BLaER1 treated with 17β-estradiol and CSF1 and Interleukin-3, amounts not matched to agents 10 nM and 100 nM (cell line): ENCODE results near the gene CCDC92.

Source experiments
- H3K27ac ChIP-seq, 11 experiments: shearing (Covaris generic); formaldehyde crosslinking; 2 replicates each; pipeline ENCODE4 v1.8.1; 2022
- H3K27me3 ChIP-seq, 11 experiments: shearing (Covaris generic); formaldehyde crosslinking; 2 replicates each; pipeline ENCODE4 v1.8.1; 2022
- H3K36me3 ChIP-seq, 11 experiments: shearing (Covaris generic); formaldehyde crosslinking; 2 replicates each; pipeline ENCODE4 v1.8.1; 2022
- H3K4me1 ChIP-seq, 10 experiments: shearing (Covaris generic); formaldehyde crosslinking; 2 replicates each; pipeline ENCODE4 v1.8.1; 2022
- H3K4me2 ChIP-seq, 11 experiments: shearing (Covaris generic); formaldehyde crosslinking; 2 replicates each; pipeline ENCODE4 v1.8.1; 2022
- H3K4me3 ChIP-seq, 10 experiments: shearing (Covaris generic); formaldehyde crosslinking; 2 replicates each; pipeline ENCODE4 v1.8.1; 2022
- H3K9ac ChIP-seq, 11 experiments: shearing (Covaris generic); formaldehyde crosslinking; 2 replicates each; pipeline ENCODE4 v1.8.1; 2022
- H3K9me3 ChIP-seq, 11 experiments: shearing (Covaris generic); formaldehyde crosslinking; replicated peaks in 1 of 11; 2 replicates each; pipeline ENCODE4 v1.8.1; 2022
- H4K20me1 ChIP-seq, 11 experiments: shearing (Covaris generic); formaldehyde crosslinking; 2 replicates each; pipeline ENCODE4 v1.8.1; 2022
- Cebpa-rat ChIP-seq, 11 experiments: shearing (Covaris generic); IDR thresholded peaks; 2 replicates each; pipeline ENCODE4 v1.8.1; 2022

Gene CCDC92

GRCh38 chr12:123990511-123990910 is 17.9 kb upstream of the CCDC92 start:
- H3K27ac ChIP-seq = peak overlapping the region in 9 of 11 experiments; percentile 21 to 62 (median 52); a peak in 15 of 22 replicates
- peak overlapping the region in 8 of 11 experiments; percentile 17 to 59 (median 34); a peak in 12 of 22 replicates for H3K9ac ChIP-seq
- H3K4me1 ChIP-seq = peaks cover 36 to 51% (median 43%) of the 10 kb centered on the region in 10 experiments
- peak overlapping the region in 2 of 10 experiments; percentile 2 to 3; a peak in 3 of 20 replicates for H3K4me3 ChIP-seq
- H3K9me3 ChIP-seq = no peaks in the 10 kb centered on the region
- no peaks in the 10 kb centered on the region for H3K27me3 ChIP-seq
- TF ChIP-seq Cebpa-rat (IDR thresholded peaks at IDR 0.05) = peak in 1 of 11 experiments; percentile 33; a peak in 2 of 22 replicates
- H4K20me1 ChIP-seq = peaks cover 18 to 84% (median 29%) of the 10 kb centered on the region in 11 experiments; a peak in 17 of 22 replicates
- H3K36me3 ChIP-seq = peaks cover 43 to 88% (median 73%) of the 10 kb centered on the region in 11 experiments
- H3K4me2 ChIP-seq = peak overlapping the region; percentile 58 to 87 (median 67)

- Histone ChIP-seq H3K4me3 (no peak overlapping the region), H3K9me3 (no peaks in the 10 kb centered on the region), H3K36me3 (peaks cover 36 to 82% (median 65%) of the 10 kb centered on the region in 11 experiments), H3K4me1 (peaks cover 36 to 51% (median 43%) of the 10 kb centered on the region in 10 experiments), H4K20me1 (peaks cover 16 to 83% (median 36%) of the 10 kb centered on the region in 11 experiments; a peak in 20 of 22 replicates), H3K4me2 (peak overlapping the region; percentile 58 to 87 (median 67)), H3K27ac (peak overlapping the region in 6 of 11 experiments; percentile 42 to 62 (median 54); a peak in 11 of 22 replicates), H3K9ac (no peak overlapping the region; a peak in 1 of 22 replicates), H3K27me3 (no peaks in the 10 kb centered on the region)
- no peak for TF ChIP-seq Cebpa-rat (IDR thresholded peaks at IDR 0.05)
These were observed 17.1 kb upstream of the CCDC92 start for GRCh38 chr12:123989753-123990152.

- H3K36me3 ChIP-seq = peaks cover 34 to 79% (median 63%) of the 10 kb centered on the region in 11 experiments
These were observed 16.5 kb upstream of the CCDC92 start for GRCh38 chr12:123989168-123989567.

GRCh38 chr12:123987022-123987421 is 14.4 kb upstream of the CCDC92 start:
- Histone ChIP-seq H3K4me3 (no peak overlapping the region), H3K4me2 (peak overlapping the region; percentile 33 to 69 (median 50); a peak in 19 of 22 replicates), H3K9me3 (no peaks in the 10 kb centered on the region), H3K4me1 (peaks cover 36 to 51% (median 49%) of the 10 kb centered on the region in 10 experiments), H3K27ac (peak overlapping the region in 5 of 11 experiments; percentile 9 to 32 (median 20); a peak in 7 of 22 replicates), H3K9ac (peak overlapping the region in 4 of 11 experiments; percentile 7 to 18 (median 10); a peak in 1 of 22 replicates), H3K36me3 (peaks cover 19 to 66% (median 53%) of the 10 kb centered on the region in 11 experiments), H4K20me1 (peaks cover 35 to 88% (median 55%) of the 10 kb centered on the region in 11 experiments; a peak in 21 of 22 replicates), H3K27me3 (no peaks in the 10 kb centered on the region)
- TF ChIP-seq Cebpa-rat (IDR thresholded peaks at IDR 0.05) = no peak

More at GRCh38 chr12:123989168-123989567, 16.5 kb upstream of the CCDC92 start:
- Histone ChIP-seq H3K9ac (no peak overlapping the region), H3K9me3 (no peaks in the 10 kb centered on the region), H3K4me2 (peak overlapping the region in 10 of 11 experiments; percentile 61 to 87 (median 68); a peak in 18 of 22 replicates), H3K4me3 (no peak overlapping the region), H4K20me1 (peaks cover 20 to 85% (median 42%) of the 10 kb centered on the region in 11 experiments; a peak in 21 of 22 replicates), H3K27me3 (no peaks in the 10 kb centered on the region), H3K27ac (peak overlapping the region in 5 of 11 experiments; percentile 10 to 62 (median 42); a peak in 7 of 22 replicates), H3K4me1 (peaks cover 36 to 51% (median 46%) of the 10 kb centered on the region in 10 experiments)
- no peak for TF ChIP-seq Cebpa-rat (IDR thresholded peaks at IDR 0.05)

- H3K27me3 ChIP-seq = no peaks in the 10 kb centered on the region
- H3K27ac ChIP-seq = peak overlapping the region in 6 of 11 experiments; percentile 9 to 32 (median 17); a peak in 8 of 22 replicates
- peaks cover 36 to 51% (median 48%) of the 10 kb centered on the region in 10 experiments for H3K4me1 ChIP-seq
- peaks cover 37 to 88% (median 57%) of the 10 kb centered on the region in 11 experiments; a peak in 21 of 22 replicates for H4K20me1 ChIP-seq
- peak overlapping the region in 4 of 11 experiments; percentile 3 to 12 (median 8); a peak in 2 of 22 replicates for H3K9ac ChIP-seq
- H3K36me3 ChIP-seq = peaks cover 16 to 66% (median 48%) of the 10 kb centered on the region in 11 experiments
- peak overlapping the region; percentile 33 to 69 (median 50) for H3K4me2 ChIP-seq
- no peak for TF ChIP-seq Cebpa-rat (IDR thresholded peaks at IDR 0.05)
- no peaks in the 10 kb centered on the region for H3K9me3 ChIP-seq
- H3K4me3 ChIP-seq = no peak overlapping the region
These were observed 13.8 kb upstream of the CCDC92 start for GRCh38 chr12:123986374-123986965.

- Histone ChIP-seq H3K4me3 (no peak overlapping the region), H3K4me2 (no peak overlapping the region), H3K27ac (no peak overlapping the region), H3K36me3 (peaks cover 16 to 58% (median 46%) of the 10 kb centered on the region in 11 experiments), H3K27me3 (no peaks in the 10 kb centered on the region), H3K9me3 (no peaks in the 10 kb centered on the region), H3K4me1 (peaks cover 26 to 36% (median 34%) of the 10 kb centered on the region in 10 experiments), H3K9ac (peak overlapping the region in 1 of 11 experiments; percentile 19; a peak in 2 of 22 replicates), H4K20me1 (peaks cover 42 to 88% (median 61%) of the 10 kb centered on the region in 11 experiments; a peak in 21 of 22 replicates)
- no peak for TF ChIP-seq Cebpa-rat (IDR thresholded peaks at IDR 0.05)
These were observed 12.3 kb upstream of the CCDC92 start for GRCh38 chr12:123984903-123985302.

- Histone ChIP-seq H3K4me2 (no peak overlapping the region), H3K27me3 (no peaks in the 10 kb centered on the region), H3K9ac (peak overlapping the region in 1 of 11 experiments; percentile 39; a peak in 1 of 22 replicates), H4K20me1 (peaks cover 39 to 79% (median 61%) of the 10 kb centered on the region in 11 experiments; a peak in 21 of 22 replicates), H3K4me1 (peaks cover 16 to 28% (median 25%) of the 10 kb centered on the region in 10 experiments), H3K27ac (no peak overlapping the region), H3K36me3 (peaks cover 11 to 55% (median 41%) of the 10 kb centered on the region in 11 experiments), H3K9me3 (no peaks in the 10 kb centered on the region), H3K4me3 (no peak overlapping the region)
- TF ChIP-seq Cebpa-rat (IDR thresholded peaks at IDR 0.05) = no peak
These were observed 11.3 kb upstream of the CCDC92 start for GRCh38 chr12:123983822-123984485.

GRCh38 chr12:123982269-123982668 is 9.6 kb upstream of the CCDC92 start:
- Histone ChIP-seq H3K36me3 (peaks cover 6 to 53% (median 40%) of the 10 kb centered on the region in 11 experiments; a peak in 20 of 22 replicates), H3K27ac (no peak overlapping the region), H3K4me2 (no peak overlapping the region), H3K4me1 (peaks cover 13 to 26% (median 18%) of the 10 kb centered on the region in 10 experiments), H3K9me3 (no peaks in the 10 kb centered on the region), H3K4me3 (no peak overlapping the region), H3K9ac (no peak overlapping the region), H3K27me3 (no peaks in the 10 kb centered on the region), H4K20me1 (peaks cover 39 to 69% (median 56%) of the 10 kb centered on the region in 11 experiments; a peak in 21 of 22 replicates)
- no peak for TF ChIP-seq Cebpa-rat (IDR thresholded peaks at IDR 0.05)
